Gastrocnemius medialis (tissue), 4 donors: ENCODE data around the gene MCF2L2.

Experiments
- CTCF ChIP-seq, 5 experiments: fragments of 450-650 bp in 3 of 5; fragments of 200-600 bp in 2 of 5; sonication (generic) in 2 of 5; IDR thresholded peaks in 4 of 5; conservative IDR thresholded peaks in 1 of 5; 1 replicate in 4 of 5; 2 replicates in 1 of 5; pipeline ENCODE4 v1.5.1; 2016 to 2019; ENCODE audit warnings: antibody characterized with exemption in 5 of 5, mild to moderate bottlenecking in 3 of 5, moderate library complexity in 3 of 5
- POLR2A ChIP-seq, 2 donors: fragments of 450-650 bp; IDR thresholded peaks; one replicate each; pipeline ENCODE4 v1.6.1; 2017; ENCODE audit warnings: antibody characterized with exemption in 2 of 2, mild to moderate bottlenecking in 2 of 2, moderate library complexity in 2 of 2

GRCh38 chr3:183255348-183255730 is 173.1 kb downstream of the MCF2L2 start:
- TF ChIP-seq CTCF (IDR thresholded peaks at IDR 0.05 in 4 of 5, conservative IDR thresholded peaks at IDR 0.05 in 1 of 5) (no peak), POLR2A (IDR thresholded peaks at IDR 0.05) (no peak)
